LNCaP clone FGC (cell line): ENCODE measurements around the gene CMIP.

Experiments used
- DNase-seq: peaks from one replicate; pipeline ENCODE4 v3.0.0-alpha.2; 2011; ENCODE audit warnings: low read depth
- H3K4me3 ChIP-seq: 2 replicates; pipeline ENCODE4 v1.5.1; 2011; ENCODE audit warnings: mild to moderate bottlenecking, low read depth, low read length, control low read depth
- CTCF ChIP-seq: IDR thresholded peaks from 2 replicates; pipeline ENCODE4 v1.5.1; 2012; ENCODE audit warnings: mild to moderate bottlenecking; ENCODE audit not compliant: control insufficient read depth, insufficient read depth; ENCODE audit errors: extremely low read depth

CMIP gene

GRCh38 chr16:81435567-81435966 lies 9.0 kb upstream of the CMIP start:
- no peak overlapping the region for H3K4me3 ChIP-seq
- TF ChIP-seq CTCF = no peak
- DNase-seq = no peak

- no peak for DNase-seq
- TF ChIP-seq CTCF = no peak
- no peak overlapping the region for H3K4me3 ChIP-seq
These were observed 8.2 kb upstream of the CMIP start for GRCh38 chr16:81436386-81436785.

- TF ChIP-seq CTCF = no peak
- DNase-seq = no peak
- H3K4me3 ChIP-seq = no peak overlapping the region
These were observed 6.7 kb upstream of the CMIP start for GRCh38 chr16:81437865-81438264.

GRCh38 chr16:81440888-81441761 lies 3.5 kb upstream of the CMIP start:
- DNase-seq = no peak
- H3K4me3 ChIP-seq = no peak overlapping the region
- TF ChIP-seq CTCF = no peak

- no peak overlapping the region for H3K4me3 ChIP-seq
- no peak for TF ChIP-seq CTCF
- DNase-seq = no peak
These were observed 2.2 kb upstream of the CMIP start for GRCh38 chr16:81442220-81442915.

GRCh38 chr16:81442916-81443687 lies 1.5 kb upstream of the CMIP start:
- no peak for TF ChIP-seq CTCF
- no peak for DNase-seq
- H3K4me3 ChIP-seq = no peak overlapping the region
